Superior temporal gyrus (tissue), 1 donor: ENCODE measurements around the gene TCF15.
"Not testable (repeated sequence)": the region's sequence is repeated elsewhere in the genome, so short reads cannot be mapped to it uniquely, and the experiment has no call there.

Experiments
- DNase-seq: peaks from one replicate; pipeline ENCODE4 v3.0.0-alpha.2; 2016; ENCODE audit errors: extremely low spot score

The TCF15 gene

GRCh38 chr20:642013-642397 is 31.9 kb upstream of the TCF15 start:
- DNase-seq, result not testable (repeated sequence)

GRCh38 chr20:641516-641875 is 31.4 kb upstream of the TCF15 start:
- no peak for DNase-seq

- no peak for DNase-seq
Measured at GRCh38 chr20:640674-641515, 30.8 kb upstream of the TCF15 start.

GRCh38 chr20:638579-638978 is 28.5 kb upstream of the TCF15 start:
- no peak for DNase-seq

- DNase-seq, result no peak
Measured at GRCh38 chr20:637559-637958, 27.4 kb upstream of the TCF15 start.

- no peak for DNase-seq
Measured at GRCh38 chr20:635893-636338, 25.8 kb upstream of the TCF15 start.

GRCh38 chr20:635028-635892 is 25.2 kb upstream of the TCF15 start:
- DNase-seq, result no peak

- DNase-seq, result peak; percentile 47
Measured at GRCh38 chr20:634148-634925, 24.2 kb upstream of the TCF15 start.

- DNase-seq, result no peak
Measured at GRCh38 chr20:631101-631500, 21.0 kb upstream of the TCF15 start.

- DNase-seq, result no peak
Measured at GRCh38 chr20:626579-626978, 16.5 kb upstream of the TCF15 start.

GRCh38 chr20:625360-625932 is 15.3 kb upstream of the TCF15 start:
- no peak for DNase-seq

- no peak for DNase-seq
Measured at GRCh38 chr20:623704-624103, 13.6 kb upstream of the TCF15 start.

- DNase-seq, result no peak
Measured at GRCh38 chr20:623021-623420, 12.9 kb upstream of the TCF15 start.

GRCh38 chr20:622161-622560 is 12.1 kb upstream of the TCF15 start:
- DNase-seq, result no peak

GRCh38 chr20:621125-621756 is 11.1 kb upstream of the TCF15 start:
- DNase-seq, result no peak

GRCh38 chr20:620246-620645 is 10.1 kb upstream of the TCF15 start:
- DNase-seq, result no peak

GRCh38 chr20:618980-619379 is 8.9 kb upstream of the TCF15 start:
- DNase-seq, result no peak

GRCh38 chr20:617934-618690 is 8.0 kb upstream of the TCF15 start:
- DNase-seq, result no peak

GRCh38 chr20:615514-615913 is 5.4 kb upstream of the TCF15 start:
- no peak for DNase-seq

GRCh38 chr20:611843-612185 is 1.7 kb upstream of the TCF15 start:
- no peak for DNase-seq
